Ureter (tissue), 1 donor: ENCODE measurements around the gene RIN2. TPM values are rescaled to one million over a fixed set of nuclear protein-coding genes. Genes with fewer than 3 reads are reported as not detected.

Source experiments
- DNase-seq: peaks from one replicate; pipeline ENCODE4 v3.0.0-alpha.2; 2020; ENCODE audit warnings: low spot score
- total RNA-seq: library from RNA; stranded (reverse); gene quantifications from one replicate; pipeline ENCODE4 v1.2.4, GENCODE V29; 2023
- donor health status: DM: yes; HTN: yes; CAD: no.

Gene RIN2
- total RNA-seq, 1 donor from 2014 or later = 70.4 TPM

GRCh38 chr20:19761841-19762240 is 3.8 kb downstream of the RIN2 start:
- DNase-seq = peak; percentile 31

GRCh38 chr20:19764207-19764606 is 6.1 kb downstream of the RIN2 start:
- no peak for DNase-seq

- DNase-seq = no peak
Measured at GRCh38 chr20:19765266-19765665, 7.2 kb downstream of the RIN2 start.

- DNase-seq = no peak
Measured at GRCh38 chr20:19765913-19766312, 7.9 kb downstream of the RIN2 start.

DNA sequence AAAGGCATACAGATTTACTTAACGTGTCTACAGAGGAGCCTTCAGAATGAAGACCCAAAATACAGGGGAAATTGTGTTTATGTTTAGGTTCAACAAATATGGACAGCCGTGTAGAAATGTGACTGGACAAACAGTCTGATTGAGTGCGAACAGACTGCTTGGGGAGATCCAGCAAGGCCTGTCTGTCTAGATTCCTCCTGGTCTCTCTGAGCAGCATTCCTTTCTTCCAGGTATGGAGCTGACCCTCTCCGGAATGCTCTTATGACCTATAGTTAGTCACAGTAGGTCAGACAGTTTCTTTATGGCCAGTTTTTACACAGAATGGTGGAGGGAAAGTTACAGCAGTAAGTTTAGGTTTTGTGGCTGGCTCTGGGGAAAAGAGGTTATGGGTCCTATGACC is 9.0 kb downstream of the RIN2 start:
- DNase-seq = no peak

DNA sequence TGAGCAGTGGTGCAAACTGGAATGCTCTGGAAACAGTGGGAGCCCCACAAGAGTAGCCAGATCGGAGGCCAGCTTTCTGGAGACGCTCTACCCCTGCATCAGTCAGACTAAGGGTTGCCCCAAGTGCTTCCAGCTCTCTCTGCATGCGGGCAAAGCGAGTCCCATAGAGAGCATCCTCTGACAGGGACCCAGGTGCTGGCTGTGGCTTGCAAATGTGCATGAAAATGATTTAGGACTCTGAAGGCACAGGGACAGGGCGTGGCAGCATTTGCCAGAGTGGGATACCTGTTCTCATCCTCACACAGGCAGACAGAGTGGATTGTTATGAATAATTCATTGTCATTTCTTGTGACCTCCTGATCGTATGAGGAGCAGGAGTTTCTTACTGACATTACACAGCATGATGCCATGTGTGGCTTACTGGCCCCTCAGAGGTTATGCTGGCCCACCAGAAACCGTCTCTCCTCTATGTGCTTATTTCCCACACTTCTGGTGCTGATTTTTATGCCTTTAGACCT is 10.3 kb downstream of the RIN2 start:
- no peak for DNase-seq

DNA sequence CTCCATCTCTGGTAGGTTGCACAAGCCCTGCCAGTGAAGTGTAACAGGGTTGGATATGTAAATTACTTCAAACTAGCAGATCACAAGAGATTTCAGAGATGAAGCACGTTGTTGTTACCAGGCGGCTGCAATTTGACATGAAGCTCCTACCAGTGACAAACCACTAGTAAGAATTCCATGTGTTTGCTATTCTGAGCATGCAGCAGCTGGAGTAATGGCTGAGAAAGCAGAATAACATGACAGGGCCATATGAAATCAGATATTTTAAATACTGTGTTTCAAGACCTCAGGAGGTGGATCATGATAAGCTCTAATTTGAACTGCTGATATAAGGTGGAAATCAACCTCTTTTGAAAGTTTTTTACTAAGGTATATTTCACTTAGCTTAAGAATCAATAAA is 11.4 kb downstream of the RIN2 start:
- DNase-seq = no peak

GRCh38 chr20:19770375-19770774 is 12.3 kb downstream of the RIN2 start:
- no peak for DNase-seq

DNA sequence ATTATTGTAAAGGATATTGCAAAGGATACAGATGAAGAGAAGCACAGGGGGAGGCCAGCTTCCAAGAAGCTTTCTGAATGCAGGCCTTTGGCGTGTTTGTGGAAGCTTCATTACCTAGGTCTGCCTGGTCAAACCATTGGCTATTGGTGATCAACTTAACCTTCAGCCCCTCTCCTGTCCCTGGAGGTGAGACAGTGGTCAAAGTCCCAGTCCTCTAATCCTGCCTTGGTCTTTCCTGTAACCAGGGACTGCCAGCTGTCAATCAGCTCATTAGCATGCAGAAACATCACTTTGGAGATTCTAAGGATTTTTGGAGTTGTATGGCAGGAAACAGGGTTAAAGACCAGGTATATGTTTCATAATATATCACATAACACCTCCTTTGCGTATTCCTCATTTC is 13.0 kb downstream of the RIN2 start:
- no peak for DNase-seq

- no peak for DNase-seq
Measured at GRCh38 chr20:19773471-19773870, 15.4 kb downstream of the RIN2 start.

DNA sequence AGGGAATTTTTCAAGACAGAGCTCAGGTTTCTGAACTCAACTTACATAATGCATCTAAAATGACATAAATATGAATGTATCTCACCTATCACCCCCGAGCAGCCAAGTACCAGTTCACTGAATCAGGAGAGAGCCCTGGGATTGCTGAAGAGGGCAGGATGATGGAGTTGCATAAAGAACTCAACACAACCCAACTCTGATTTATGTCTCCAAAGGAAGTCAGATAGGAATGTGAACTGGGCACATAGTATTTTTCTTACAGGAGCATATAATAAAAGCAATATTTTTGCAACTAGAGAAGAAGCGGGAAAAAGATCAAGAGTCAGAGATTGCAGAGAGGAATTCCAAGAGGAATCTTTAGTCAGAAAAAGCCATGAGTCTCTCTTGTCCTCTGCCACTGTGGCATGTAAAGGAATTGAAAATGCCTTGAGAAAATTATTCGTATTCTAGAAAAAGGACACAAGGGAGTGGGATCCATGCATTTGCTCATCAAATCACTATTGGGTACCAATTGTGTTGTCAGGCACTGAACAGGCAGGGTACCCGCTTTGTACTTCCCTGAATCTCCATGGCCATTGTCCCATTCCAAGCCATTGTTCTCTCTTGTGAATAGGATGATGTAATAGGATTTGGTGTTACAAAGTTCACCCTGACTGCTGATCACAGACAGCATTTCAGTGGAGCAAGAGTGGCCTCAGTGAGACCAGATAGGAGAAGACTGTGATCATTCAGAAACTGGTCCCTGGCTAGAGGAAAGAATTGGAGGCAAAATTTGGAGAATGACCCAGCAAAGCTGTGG is 16.3 kb downstream of the RIN2 start:
- no peak for DNase-seq

DNA sequence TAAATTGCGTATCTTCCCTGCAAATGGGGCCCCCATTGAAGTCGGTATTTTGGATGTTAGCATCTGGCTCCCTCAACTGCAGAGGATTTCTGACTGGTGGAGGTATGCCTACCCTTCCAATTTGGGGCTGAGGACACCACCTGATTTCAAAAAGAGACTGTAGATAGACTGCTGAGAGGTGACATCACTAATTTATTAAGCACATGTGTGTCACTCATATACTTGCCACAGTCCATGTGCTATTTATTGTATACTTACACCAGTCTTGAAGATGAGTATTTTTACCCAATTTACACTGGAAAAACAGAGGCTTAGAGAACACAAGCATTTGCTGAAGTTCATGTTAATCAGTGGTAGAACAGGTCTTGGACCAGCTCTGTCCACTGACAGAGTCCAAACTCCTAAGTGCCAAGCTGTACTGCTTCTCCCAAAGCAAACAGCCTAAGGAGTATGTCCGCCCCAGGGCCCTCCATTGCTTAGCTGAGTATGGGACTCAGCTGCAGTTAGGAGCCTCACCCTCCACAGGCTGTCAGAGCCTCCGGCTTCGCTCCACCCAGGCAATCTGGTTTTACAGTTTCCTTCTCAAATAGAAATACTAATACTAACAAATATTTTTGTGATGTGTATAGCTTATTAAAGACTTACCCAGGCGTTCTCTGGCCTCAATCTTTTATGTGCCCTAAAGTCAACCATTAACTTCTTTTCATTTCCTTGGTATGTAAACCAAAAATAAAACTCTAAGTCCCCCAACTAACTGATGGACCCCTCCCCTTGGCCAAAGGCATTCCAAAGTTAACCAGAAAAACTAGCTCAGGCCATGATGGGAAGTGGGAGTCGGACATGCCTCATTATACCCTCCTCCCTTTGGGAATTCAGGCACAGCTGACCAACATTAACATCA is 17.5 kb downstream of the RIN2 start:
- DNase-seq = no peak

GRCh38 chr20:19777315-19777714 is 19.3 kb downstream of the RIN2 start:
- DNase-seq = no peak

DNA sequence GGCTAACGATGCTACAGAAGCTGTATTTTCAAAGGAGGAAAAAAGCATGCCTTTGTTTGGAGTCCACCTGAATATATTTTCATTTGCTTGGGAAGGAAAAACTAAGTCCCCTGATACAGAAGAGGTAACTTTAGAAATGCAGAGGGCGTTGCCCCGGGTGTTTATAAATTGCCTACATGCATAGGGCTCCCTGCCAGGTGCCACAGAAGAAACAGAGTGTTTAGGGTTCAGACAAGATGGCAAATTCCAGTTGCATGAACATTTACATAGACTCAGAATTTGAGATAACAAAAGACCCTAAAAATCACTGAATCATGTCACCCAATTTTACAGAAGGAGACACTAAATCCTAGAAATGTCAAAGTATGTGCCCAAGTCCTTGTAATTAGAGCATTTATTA is 19.9 kb downstream of the RIN2 start:
- no peak for DNase-seq

GRCh38 chr20:19778404-19778803 is 20.3 kb downstream of the RIN2 start:
- DNase-seq = no peak

DNA sequence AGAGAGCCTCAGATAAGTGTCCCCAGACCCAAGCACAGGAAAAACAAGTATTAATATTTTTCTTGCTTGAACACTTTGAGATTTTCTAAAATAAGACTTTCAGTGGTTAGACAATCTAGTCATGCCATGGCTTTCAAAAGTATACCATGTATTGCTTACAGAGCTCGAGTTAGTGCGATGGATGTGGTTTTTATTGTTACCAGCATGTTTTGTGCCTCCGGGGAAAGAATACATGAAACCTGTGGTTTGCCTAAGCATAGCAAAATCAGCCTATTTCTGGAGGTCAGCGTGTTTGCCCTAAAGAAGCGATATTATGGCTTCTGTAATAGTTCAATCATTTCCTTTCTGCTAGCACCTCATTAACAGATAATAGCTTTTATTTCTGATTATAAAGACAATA is 21.6 kb downstream of the RIN2 start:
- DNase-seq = no peak

GRCh38 chr20:19780261-19780660 is 22.2 kb downstream of the RIN2 start:
- no peak for DNase-seq

DNA sequence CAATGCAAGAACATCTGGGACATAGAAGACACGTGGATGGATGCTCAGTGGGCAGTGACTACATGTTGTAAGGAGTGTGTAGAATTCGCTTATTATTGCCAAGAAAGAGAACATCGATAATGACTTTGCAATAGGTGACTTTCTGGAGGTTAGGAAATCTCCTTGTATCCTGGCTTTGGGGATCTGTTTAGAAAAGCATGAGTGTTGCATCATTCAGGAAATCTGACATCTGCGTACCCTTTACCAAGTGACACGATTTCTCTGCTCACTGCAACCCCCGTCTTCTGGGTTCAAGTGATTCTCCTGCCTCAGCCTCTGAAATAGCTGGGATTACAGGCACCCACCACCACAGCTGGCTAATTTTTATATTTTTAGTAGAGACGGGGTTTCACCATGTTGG is 23.2 kb downstream of the RIN2 start:
- no peak for DNase-seq

- DNase-seq = no peak
Measured at GRCh38 chr20:19782669-19783068, 24.6 kb downstream of the RIN2 start.

DNA sequence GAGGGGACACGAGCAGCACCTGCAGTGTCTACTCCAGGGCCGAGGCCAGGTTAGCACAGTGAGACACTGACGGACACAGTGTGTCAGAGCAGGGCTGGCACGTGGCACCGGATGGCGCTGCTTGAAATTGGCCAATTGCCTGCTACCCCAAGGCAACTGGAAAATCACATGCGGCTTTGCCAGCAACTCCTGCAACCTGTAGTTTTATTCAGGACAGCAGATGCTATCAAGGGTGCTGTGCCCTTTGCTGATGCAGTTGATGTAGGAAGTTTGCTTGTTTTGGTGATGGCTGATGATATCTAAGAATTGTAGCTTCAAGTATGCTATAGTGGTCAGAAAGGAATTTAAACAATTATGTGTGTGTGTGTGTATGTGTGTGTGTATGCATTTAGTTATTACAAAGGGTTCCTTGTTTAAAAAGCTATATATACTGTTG is 25.9 kb downstream of the RIN2 start:
- peak; percentile 60 for DNase-seq

DNA sequence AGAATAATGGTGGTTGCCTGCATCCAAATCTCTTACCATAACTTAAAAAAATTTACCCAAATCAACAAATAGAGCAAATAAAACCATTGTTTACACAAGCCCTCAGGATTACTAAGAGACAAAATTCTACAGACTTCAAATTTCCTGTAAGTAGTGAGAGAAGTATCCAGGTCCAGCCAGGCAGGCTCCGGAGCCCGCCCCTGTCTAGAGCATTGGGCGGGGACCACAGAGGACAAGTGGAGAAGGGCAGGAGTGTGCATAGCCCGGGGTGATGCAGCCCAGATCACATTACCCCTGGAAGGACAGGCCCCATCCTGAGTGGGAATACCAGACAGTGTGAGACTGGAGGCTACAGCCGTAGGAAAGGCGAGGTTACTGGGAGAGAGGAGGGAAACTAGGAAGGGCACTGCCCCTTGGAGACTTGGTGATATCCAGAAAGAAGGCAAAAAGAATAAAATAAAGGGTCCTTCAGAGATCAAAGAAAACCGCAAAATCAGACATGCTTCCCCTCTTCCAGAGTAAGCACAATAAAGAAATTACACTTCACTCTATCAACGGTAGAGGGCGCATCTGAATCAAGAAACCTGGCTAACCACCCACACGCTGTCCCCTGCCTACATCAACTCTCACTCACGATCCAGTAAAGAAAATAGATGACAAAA is 26.6 kb downstream of the RIN2 start:
- DNase-seq = peak; percentile 70
